ENCODE measurements around the gene AIRE.

AIRE gene

DNA sequence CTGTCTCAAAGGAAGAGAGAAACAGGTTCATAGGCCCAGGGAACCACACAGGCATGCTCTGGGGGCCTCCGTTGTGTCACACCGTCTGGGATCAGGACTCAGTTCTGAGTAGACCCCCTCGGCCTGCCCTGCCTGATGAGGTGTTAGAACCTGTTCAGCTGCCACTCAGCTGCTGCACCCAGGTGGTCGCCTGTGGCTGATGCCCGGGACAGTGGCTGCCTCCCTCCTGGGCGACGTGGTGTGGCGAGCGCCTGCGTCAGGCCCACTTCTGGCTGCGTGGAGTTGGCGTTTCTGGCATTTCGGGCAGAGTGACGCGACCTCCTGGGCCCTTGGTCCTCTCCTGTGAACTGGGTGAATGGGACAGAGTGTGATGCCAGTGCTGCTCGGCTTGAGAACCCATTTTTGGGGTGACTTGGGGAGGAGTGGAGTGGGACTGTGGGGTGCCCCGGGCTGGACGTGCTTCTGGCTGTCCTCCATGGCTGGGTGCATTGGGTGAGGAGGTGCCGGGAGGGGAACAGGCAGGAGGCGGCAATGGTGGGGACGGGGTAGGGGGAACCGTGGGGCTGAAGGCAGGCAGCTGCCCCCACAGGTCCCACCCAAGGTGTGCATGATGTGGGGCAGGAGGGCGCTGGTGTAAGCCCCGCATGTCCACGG is 42.7 kb downstream of the AIRE start:
- Mint-ChIP-seq H3K27ac (peak overlapping the region; percentile 28), H3K4me3 (no peak overlapping the region), H3K36me3 (no peaks in the 10 kb centered on the region), H3K27me3 (no peaks in the 10 kb centered on the region), H3K4me1 (ENCODE audit: low read depth) (no peaks in the 10 kb centered on the region), H3K9me3 (ENCODE audit: low read depth) (no peaks in the 10 kb centered on the region)

DNA sequence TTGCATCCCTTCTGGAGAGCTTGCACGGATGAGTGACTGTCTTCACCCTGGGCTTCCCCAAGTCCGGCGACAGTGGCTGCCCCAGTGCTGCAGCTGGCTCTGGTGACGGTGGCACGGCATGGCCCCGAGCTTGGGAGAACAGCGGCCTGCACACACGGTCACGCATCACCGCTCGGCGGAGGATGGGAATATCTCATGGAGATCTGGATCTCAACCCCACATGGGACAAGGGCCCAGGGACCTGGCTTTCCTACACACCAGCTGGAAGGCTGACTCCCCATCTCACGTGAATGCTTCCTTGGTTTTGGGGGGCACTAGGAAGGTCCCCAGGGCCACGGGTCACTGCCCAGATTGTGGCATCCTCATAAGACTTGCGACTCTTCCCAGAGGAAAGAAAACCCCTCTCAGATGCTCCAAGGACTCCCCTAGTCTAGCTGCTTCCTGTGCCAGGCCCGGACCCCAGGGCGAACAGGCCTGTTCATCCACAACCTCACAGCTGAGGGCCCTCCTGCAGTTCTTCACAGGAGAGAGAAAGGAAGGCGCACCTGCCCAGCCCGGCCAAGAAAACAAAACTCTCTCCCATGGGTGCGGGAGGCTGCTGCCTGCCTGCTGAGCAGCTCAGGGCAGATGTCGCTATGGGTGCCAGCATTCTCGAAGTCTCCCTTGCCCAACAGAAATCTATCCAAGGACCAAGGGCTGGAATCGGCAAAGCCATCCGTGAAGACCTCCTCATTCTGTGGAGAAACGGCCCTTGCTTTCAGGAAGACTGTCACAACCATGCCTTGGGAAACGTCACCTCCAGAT is 43.6 kb downstream of the AIRE start:
- H3K9me3 Mint-ChIP-seq (ENCODE audit: low read depth) = no peaks in the 10 kb centered on the region
- no peaks in the 10 kb centered on the region for H3K4me1 Mint-ChIP-seq (ENCODE audit: low read depth)
- H3K4me3 Mint-ChIP-seq = no peak overlapping the region
- no peaks in the 10 kb centered on the region for H3K27me3 Mint-ChIP-seq
- no peaks in the 10 kb centered on the region for H3K36me3 Mint-ChIP-seq
- no peak overlapping the region for H3K27ac Mint-ChIP-seq

DNA sequence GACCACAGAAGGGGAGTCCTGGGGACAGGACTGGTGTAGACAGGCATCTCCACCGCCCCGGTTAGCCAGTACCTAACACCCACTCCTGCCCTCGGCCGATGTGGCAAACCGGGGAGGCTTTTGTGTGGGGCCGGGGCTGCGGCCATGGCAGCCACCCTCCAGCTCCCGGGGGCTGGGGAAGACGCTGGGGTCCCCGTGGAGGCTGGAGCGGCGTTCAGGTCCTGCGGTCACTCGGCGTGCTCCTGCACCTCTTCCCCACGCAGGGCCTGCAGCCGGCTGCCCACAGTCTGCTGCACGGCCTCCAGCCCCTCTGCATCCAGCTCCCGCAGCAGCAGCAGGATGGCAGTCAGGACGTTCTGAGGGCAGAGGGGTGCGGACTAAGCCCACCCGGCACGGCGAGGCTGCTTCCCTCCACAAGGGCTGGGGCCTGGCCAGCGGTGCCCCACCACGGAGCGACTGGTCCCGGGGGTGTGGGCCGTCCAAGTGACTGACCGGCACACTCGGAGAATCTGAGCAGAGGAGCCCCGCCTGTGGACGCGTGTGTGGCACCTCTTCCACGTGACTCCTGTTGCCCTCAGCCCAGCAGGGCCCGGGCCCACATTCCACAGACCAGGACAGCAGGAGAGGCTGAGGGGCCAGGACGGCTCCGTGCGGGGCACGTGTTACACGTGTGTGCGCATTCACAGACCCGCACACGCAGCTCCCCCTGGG is 44.5 kb downstream of the AIRE start:
- Mint-ChIP-seq H3K36me3 (no peaks in the 10 kb centered on the region), H3K4me3 (no peak overlapping the region)

DNA sequence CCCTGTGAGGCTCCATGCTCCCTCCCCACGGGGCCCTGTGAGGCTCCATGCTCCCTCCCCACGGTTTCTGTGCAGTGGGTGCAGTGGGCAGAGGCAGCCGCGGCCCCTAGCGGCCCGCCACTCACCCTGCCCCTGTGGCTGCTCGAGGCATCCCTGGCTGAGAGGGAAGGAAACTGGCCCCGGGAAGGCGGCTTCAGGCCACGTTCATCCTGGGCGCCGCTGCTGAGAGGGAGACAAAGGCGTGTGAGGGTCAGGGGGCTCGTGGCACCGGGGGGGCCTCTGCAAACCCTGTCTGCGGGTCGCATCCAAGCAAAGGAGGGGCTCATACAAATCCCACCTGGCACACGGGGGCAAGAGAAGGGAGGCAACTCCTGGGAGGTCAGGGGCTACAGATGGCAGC is 45.0 kb downstream of the AIRE start:
- no peaks in the 10 kb centered on the region for H3K9me3 Mint-ChIP-seq (ENCODE audit: low read depth)
- no peak overlapping the region for H3K27ac Mint-ChIP-seq
- no peaks in the 10 kb centered on the region for H3K36me3 Mint-ChIP-seq
- no peaks in the 10 kb centered on the region for H3K27me3 Mint-ChIP-seq
- H3K4me3 Mint-ChIP-seq = no peak overlapping the region
- H3K4me1 Mint-ChIP-seq (ENCODE audit: low read depth) = no peaks in the 10 kb centered on the region

More for the DNA sequence above, 44.5 kb downstream of the AIRE start:
- no peak overlapping the region for H3K27ac Mint-ChIP-seq
- H3K27me3 Mint-ChIP-seq = no peaks in the 10 kb centered on the region
- H3K9me3 Mint-ChIP-seq (ENCODE audit: low read depth) = no peaks in the 10 kb centered on the region
- H3K4me1 Mint-ChIP-seq (ENCODE audit: low read depth) = no peaks in the 10 kb centered on the region

GRCh38 chr21:44331209-44331608 is 45.5 kb downstream of the AIRE start:
- Mint-ChIP-seq H3K36me3 (no peaks in the 10 kb centered on the region), H3K4me3 (no peak overlapping the region), H3K9me3 (ENCODE audit: low read depth) (no peaks in the 10 kb centered on the region), H3K27ac (no peak overlapping the region), H3K27me3 (no peaks in the 10 kb centered on the region), H3K4me1 (ENCODE audit: low read depth) (no peaks in the 10 kb centered on the region)

GRCh38 chr21:44331650-44332307 is 46.1 kb downstream of the AIRE start:
- H3K27me3 Mint-ChIP-seq = no peaks in the 10 kb centered on the region
- no peaks in the 10 kb centered on the region for H3K36me3 Mint-ChIP-seq
- no peaks in the 10 kb centered on the region for H3K4me1 Mint-ChIP-seq (ENCODE audit: low read depth)
- no peak overlapping the region for H3K27ac Mint-ChIP-seq
- H3K9me3 Mint-ChIP-seq (ENCODE audit: low read depth) = no peaks in the 10 kb centered on the region
- no peak overlapping the region for H3K4me3 Mint-ChIP-seq

- H3K4me1 Mint-ChIP-seq (ENCODE audit: low read depth) = no peaks in the 10 kb centered on the region
- H3K27ac Mint-ChIP-seq = no peak overlapping the region
- H3K27me3 Mint-ChIP-seq = no peaks in the 10 kb centered on the region
- H3K4me3 Mint-ChIP-seq = no peak overlapping the region
- H3K9me3 Mint-ChIP-seq (ENCODE audit: low read depth) = no peaks in the 10 kb centered on the region
- H3K36me3 Mint-ChIP-seq = no peaks in the 10 kb centered on the region
Measured at GRCh38 chr21:44332383-44332782, 46.7 kb downstream of the AIRE start.

GRCh38 chr21:44332965-44333364 is 47.3 kb downstream of the AIRE start:
- Mint-ChIP-seq H3K9me3 (ENCODE audit: low read depth) (no peaks in the 10 kb centered on the region), H3K27me3 (no peaks in the 10 kb centered on the region), H3K4me3 (no peak overlapping the region), H3K4me1 (ENCODE audit: low read depth) (peaks cover 4% of the 10 kb centered on the region), H3K27ac (no peak overlapping the region), H3K36me3 (no peaks in the 10 kb centered on the region)

DNA sequence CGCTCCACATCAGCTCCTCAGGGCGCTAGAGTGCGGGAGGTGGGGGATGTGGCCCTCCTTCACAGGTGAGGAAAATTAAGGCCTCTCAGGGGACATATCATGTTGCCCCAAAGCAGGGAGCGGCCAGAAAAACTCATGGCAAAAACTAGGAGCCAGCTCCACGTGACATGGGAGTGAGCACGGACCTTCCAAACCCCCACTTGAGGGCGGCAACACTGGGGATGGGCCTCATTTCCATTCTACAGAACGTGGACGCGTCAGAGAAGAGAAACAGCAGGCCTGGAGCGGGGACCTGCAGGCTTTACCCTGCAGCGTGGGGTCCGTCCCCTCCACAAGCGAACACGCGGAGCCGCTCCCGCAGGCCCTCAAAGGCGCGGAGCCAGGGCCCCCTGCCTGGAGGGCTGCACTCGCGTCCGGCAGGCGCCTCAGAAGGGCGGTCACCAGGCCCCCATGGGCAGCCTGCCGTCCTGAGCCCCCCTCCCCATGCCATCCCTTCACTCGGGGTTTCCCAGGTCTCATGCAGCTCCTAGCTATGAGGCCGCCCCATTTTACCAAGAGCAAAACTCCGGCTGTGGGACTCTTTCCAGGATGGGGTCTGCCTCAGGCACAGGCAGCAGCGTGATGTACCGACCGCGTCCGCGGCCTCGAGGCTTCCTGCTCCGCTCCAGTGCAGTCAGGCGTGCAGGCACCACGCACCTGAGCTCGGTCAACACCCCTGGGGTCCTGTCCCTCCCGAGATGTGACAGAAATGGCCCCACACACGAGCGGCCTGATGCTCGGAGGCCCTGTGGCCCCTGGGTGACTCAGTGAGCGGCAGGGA is 48.0 kb downstream of the AIRE start:
- Mint-ChIP-seq H3K36me3 (no peaks in the 10 kb centered on the region), H3K27ac (no peak overlapping the region), H3K4me1 (ENCODE audit: low read depth) (peaks cover 6% of the 10 kb centered on the region), H3K27me3 (no peaks in the 10 kb centered on the region), H3K9me3 (ENCODE audit: low read depth) (no peaks in the 10 kb centered on the region), H3K4me3 (no peak overlapping the region)

DNA sequence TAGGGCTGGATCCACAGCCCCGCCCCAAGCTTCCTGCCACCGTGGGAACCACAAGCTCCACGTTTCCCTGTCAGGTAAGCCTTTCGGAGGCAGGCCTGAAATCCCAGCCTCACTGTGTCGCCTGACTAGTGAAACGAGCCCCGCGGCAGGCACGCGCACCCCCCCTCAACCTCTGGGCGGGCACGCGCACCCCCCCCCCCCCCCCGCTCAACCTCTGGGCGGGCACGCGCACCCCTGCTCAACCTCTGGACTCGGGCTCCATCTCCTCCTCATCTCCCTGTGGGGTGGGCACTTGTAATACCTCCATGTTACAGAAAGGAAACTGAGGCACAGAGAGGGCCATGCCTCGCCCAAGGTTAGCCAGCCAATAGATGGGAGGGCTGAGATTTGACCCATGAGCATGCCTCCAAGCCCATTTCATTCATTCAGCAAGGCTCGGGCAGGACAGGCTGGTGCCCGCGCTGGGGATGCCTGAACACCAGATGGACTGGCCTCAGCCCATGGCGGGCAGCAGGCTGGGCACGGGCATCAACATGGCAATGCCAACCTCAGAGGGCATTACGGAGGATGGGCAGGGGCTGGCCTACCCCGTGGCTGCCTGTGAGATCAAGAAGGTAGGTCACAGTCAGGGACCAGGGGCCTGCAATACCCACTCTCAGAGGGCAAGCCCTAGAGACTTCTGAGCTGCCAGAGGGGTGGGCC is 48.8 kb downstream of the AIRE start:
- no peaks in the 10 kb centered on the region for H3K27me3 Mint-ChIP-seq
- peak overlapping the region; percentile 28 for H3K27ac Mint-ChIP-seq
- H3K4me3 Mint-ChIP-seq = no peak overlapping the region
- no peaks in the 10 kb centered on the region for H3K9me3 Mint-ChIP-seq (ENCODE audit: low read depth)
- H3K4me1 Mint-ChIP-seq (ENCODE audit: low read depth) = peaks cover 7% of the 10 kb centered on the region
- H3K36me3 Mint-ChIP-seq = no peaks in the 10 kb centered on the region

GRCh38 chr21:44335266-44336059 is 49.8 kb downstream of the AIRE start:
- Mint-ChIP-seq H3K27me3 (no peaks in the 10 kb centered on the region), H3K9me3 (ENCODE audit: low read depth) (no peaks in the 10 kb centered on the region), H3K4me1 (ENCODE audit: low read depth) (peaks cover 14% of the 10 kb centered on the region), H3K36me3 (no peaks in the 10 kb centered on the region), H3K27ac (no peak overlapping the region), H3K4me3 (no peak overlapping the region)

DNA sequence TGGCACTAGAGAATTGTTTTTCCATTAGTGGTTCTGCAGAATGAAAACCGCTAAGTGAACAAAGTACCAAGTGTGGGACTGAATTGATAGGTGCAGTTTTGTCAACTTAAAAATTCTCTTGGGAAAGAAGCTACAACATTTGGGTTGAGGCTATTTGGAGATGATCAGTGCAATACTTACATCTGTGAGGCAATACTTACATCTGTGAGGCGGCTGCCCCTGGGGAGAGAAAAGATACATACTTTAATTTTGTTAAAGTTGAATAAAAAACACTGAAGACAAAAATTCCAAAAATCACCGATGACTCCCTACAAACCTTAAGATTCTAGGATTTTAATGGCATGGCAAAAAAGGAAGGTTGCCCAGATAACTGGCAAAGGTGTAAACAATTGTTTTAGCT is 51.8 kb downstream of the AIRE start:
- peaks cover 18% of the 10 kb centered on the region for H3K4me1 Mint-ChIP-seq (ENCODE audit: low read depth)
- no peak overlapping the region for H3K27ac Mint-ChIP-seq
- H3K27me3 Mint-ChIP-seq = no peaks in the 10 kb centered on the region
- no peaks in the 10 kb centered on the region for H3K9me3 Mint-ChIP-seq (ENCODE audit: low read depth)
- no peaks in the 10 kb centered on the region for H3K36me3 Mint-ChIP-seq
- peak overlapping the region; percentile 77 for H3K4me3 Mint-ChIP-seq

Data from activated naive CD8-positive, alpha-beta T cell (primary cell).